ENCODE measurements around the gene MYO10.
"Not testable (repeated sequence)": the region's sequence is repeated elsewhere in the genome, so short reads cannot be mapped to it uniquely, and the experiment has no call there.

MYO10 gene

DNA sequence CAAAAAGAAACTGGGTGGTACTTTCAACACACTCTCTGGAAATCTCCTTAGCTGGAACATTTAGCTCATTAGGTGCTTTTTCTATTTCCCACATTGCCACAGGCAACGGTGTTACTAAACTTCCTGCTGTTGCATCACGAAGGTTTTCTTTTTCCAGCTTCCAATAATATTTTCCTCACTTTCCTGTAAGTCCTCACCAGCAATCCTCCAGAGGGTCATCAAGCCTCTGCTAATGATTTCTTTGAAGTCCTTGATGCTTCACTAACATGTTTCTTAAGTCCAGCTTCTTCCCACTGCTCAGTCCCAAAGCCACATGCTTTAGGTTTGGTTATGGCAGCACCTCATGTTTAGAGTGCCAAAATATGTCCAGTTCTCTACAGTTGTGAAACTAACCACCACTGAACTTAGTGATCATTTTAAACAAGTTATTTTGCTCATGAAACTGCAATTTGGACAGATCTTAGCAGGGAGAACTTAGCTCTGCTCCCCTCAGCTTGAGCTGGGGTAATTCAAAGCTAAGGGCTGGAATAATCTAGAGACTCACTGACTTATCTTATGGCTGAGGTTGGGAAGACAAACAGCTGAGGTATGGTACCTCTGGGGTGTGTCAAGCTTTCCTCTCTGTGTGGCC lies 279.4 kb downstream of the MYO10 start:
- no peak overlapping the region for H3K4me3 ChIP-seq (ENCODE audit: low read length)
- TF ChIP-seq CTCF (IDR thresholded peaks at IDR 0.05; ENCODE audit: insufficient read depth, low read depth, low read length, missing control alignments), result no peak
- peak; percentile 43 for DNase-seq (ENCODE audit: low read depth)

- TF ChIP-seq CTCF (IDR thresholded peaks at IDR 0.05; ENCODE audit: insufficient read depth, low read depth, low read length, missing control alignments), result no peak
- no peak overlapping the region for H3K4me3 ChIP-seq (ENCODE audit: low read length)
- DNase-seq (ENCODE audit: low read depth), result no peak
Measured at GRCh38 chr5:16654647-16655334, 281.3 kb downstream of the MYO10 start.

DNA sequence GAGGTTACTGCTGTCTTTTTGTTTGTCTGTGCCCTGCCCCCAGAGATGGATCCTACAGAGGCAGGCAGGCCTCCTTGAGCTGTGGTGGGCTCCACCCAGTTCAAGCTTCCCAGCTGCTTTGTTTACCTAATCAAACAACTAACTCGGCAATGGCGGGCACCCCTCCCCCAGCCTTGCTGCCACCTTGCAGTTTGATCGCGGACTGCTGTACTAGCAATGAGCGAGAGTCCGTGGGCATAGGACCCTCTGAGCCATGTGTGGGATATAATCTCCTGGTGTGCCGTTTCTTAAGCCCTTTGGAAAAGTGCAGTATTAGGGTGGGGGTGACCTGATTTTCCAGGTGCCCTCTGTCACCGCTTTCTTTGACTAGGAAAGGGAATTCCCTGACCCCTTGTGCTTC lies 287.3 kb downstream of the MYO10 start:
- DNase-seq (ENCODE audit: low read depth), result not testable (repeated sequence)

DNA sequence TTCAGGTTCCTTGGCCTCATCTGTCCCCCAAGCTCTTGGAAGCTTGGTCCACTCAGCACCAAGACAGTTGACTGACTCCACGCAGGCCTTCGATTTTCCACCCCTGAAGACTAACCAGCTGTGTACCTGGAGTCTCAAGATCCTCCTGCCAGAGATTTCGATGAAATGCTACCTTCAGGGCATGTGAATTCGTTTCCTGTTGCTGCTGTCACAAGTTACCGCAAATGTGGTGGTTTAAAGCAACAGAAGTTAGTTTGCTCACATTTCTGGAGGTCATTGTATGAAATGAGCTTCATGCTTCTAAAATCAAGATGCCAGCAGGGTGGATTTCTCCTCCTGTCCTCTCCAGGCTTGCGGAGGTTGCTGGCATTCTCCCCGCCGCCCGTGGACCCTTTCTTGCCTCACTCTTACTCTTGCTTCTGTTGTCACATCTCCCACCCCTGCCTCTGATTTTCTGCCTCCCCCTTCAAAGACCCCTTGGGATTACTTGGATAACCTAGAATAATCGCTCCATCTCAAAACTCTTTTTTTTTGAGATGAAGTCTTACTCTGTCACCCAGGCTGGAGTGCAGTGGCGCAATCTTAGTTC lies 291.7 kb downstream of the MYO10 start:
- no peak for DNase-seq (ENCODE audit: low read depth)
- H3K4me3 ChIP-seq (ENCODE audit: low read length), result no peak overlapping the region
- no peak for TF ChIP-seq CTCF (IDR thresholded peaks at IDR 0.05; ENCODE audit: insufficient read depth, low read depth, low read length, missing control alignments)

More for the DNA sequence above, 287.3 kb downstream of the MYO10 start:
- not testable (repeated sequence) for H3K4me3 ChIP-seq (ENCODE audit: low read length)

GRCh38 chr5:16642867-16643266 lies 293.2 kb downstream of the MYO10 start:
- TF ChIP-seq CTCF (IDR thresholded peaks at IDR 0.05; ENCODE audit: insufficient read depth, low read depth, low read length, missing control alignments), result no peak
- no peak overlapping the region for H3K4me3 ChIP-seq (ENCODE audit: low read length)
- DNase-seq (ENCODE audit: low read depth), result no peak

DNA sequence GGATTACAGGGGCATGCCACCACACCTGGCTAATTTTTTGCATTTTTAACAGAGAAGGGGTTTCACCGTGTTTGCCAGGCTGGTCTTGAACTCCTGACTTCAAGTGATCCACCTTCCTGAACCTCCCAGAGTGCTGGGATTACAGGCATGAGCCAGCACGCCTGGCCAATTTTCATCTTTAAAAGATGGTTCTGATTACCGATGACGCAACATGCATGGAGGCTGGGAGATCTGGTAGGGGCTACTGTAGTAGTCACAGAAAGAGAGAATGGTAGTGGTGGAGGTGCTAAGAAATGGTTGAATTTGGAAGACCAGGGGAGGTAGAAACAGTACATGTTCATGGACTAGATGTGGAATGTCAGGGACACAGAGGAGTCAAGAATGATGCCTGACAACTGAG lies 296.9 kb downstream of the MYO10 start:
- no peak for DNase-seq (ENCODE audit: low read depth)
- no peak overlapping the region for H3K4me3 ChIP-seq (ENCODE audit: low read length)
- no peak for TF ChIP-seq CTCF (IDR thresholded peaks at IDR 0.05; ENCODE audit: insufficient read depth, low read depth, low read length, missing control alignments)

GRCh38 chr5:16628376-16628775 lies 307.7 kb downstream of the MYO10 start:
- H3K4me3 ChIP-seq (ENCODE audit: low read length), result no peak overlapping the region
- TF ChIP-seq CTCF (IDR thresholded peaks at IDR 0.05; ENCODE audit: insufficient read depth, low read depth, low read length, missing control alignments), result no peak
- DNase-seq (ENCODE audit: low read depth), result no peak
